ENCODE data around the gene ESYT2. TPM values are rescaled to one million over a fixed set of nuclear protein-coding genes. Genes with fewer than 3 reads are reported as not detected.
"Not testable (repeated sequence)": the region's sequence is repeated elsewhere in the genome, so short reads cannot be mapped to it uniquely, and the experiment has no call there.

ESYT2 gene
- total and polyA plus RNA-seq, 2 experiments from 2014 or later, result 15.8 to 40.3 TPM

DNA sequence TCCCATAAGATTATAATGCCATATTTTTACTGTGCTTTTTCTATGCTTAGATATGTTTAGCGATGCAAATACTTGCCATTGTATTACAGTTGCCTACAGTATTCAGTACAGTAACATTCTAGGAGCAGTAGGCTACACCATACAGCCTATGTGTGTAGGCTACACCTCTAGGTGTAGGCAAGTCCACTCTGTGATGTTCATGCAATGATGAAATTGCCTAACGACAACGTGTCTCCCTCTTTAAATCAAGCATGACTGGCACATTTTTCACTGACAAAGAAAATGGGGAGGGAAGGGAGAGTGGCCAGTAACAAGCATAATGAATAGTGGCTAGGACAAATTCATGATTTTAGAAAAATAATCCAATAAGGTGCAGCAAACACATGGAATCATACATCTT is 126.4 kb downstream of the ESYT2 start:
- H3K4me3 ChIP-seq, result no peak overlapping the region
- DNase-seq (ENCODE audit: low read depth in 1 of 2, low spot score in 1 of 2), result no peak

DNA sequence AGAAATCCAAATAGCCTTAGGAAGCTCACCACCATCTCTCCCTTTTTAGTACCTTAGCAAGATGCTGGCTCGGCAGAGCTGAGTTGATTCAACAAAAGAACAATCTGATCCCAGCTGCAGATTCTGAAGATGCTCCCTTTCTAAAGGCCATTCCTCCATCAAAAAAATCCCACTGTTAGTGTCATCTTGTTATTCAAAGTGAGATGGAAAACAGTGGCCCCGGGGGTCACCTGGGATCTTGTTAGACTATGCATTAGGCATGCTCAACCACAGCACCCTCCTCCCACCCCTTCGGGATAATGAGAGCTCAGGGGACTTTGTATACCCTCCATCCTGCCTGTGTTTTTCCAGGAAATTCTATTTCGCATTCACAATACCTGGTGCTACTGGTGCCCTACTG is 127.1 kb downstream of the ESYT2 start:
- H3K4me1 ChIP-seq (ENCODE audit: low read depth), result no peaks in the 10 kb centered on the region
- TF ChIP-seq, protein P1, sequence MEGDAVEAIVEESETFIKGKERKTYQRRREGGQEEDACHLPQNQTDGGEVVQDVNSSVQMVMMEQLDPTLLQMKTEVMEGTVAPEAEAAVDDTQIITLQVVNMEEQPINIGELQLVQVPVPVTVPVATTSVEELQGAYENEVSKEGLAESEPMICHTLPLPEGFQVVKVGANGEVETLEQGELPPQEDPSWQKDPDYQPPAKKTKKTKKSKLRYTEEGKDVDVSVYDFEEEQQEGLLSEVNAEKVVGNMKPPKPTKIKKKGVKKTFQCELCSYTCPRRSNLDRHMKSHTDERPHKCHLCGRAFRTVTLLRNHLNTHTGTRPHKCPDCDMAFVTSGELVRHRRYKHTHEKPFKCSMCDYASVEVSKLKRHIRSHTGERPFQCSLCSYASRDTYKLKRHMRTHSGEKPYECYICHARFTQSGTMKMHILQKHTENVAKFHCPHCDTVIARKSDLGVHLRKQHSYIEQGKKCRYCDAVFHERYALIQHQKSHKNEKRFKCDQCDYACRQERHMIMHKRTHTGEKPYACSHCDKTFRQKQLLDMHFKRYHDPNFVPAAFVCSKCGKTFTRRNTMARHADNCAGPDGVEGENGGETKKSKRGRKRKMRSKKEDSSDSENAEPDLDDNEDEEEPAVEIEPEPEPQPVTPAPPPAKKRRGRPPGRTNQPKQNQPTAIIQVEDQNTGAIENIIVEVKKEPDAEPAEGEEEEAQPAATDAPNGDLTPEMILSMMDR (IDR thresholded peaks at IDR 0.05; ENCODE audit: low read depth, low read length), result no peak
- H3K4me3 ChIP-seq, result no peak overlapping the region
- DNase-seq (ENCODE audit: low read depth in 1 of 2, low spot score in 1 of 2), result no peak
- no peak overlapping the region for H3K27ac ChIP-seq
- no peaks in the 10 kb centered on the region for H3K9me3 ChIP-seq (ENCODE audit: low read depth)
- no peaks in the 10 kb centered on the region for H3K36me3 ChIP-seq
- no peaks in the 10 kb centered on the region for H3K27me3 ChIP-seq

More for the DNA sequence above, 126.4 kb downstream of the ESYT2 start:
- Histone ChIP-seq H3K9me3 (ENCODE audit: low read depth) (no peaks in the 10 kb centered on the region), H3K4me1 (ENCODE audit: low read depth) (no peaks in the 10 kb centered on the region), H3K36me3 (no peaks in the 10 kb centered on the region), H3K27me3 (no peaks in the 10 kb centered on the region), H3K27ac (no peak overlapping the region)
- TF ChIP-seq, protein P1 (IDR thresholded peaks at IDR 0.05; ENCODE audit: low read depth, low read length), result no peak

DNA sequence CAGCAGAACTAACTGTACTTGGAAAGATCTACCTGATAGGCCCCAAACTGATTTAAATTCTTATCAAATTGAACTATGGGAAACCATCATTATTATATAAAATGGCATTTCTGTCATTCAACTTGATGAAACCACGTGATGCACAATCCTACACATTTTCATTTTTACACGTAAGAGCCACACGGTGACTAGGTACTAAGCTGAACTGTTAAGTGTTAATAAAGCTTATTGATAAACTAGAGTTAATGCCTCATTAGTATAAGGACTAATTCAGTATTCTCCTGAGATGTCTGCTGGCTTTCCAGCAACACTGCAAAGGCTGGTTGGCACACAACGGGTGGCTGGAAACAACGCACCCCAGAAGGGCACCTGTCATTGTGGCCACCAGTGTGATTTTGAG is 129.3 kb downstream of the ESYT2 start:
- H3K36me3 ChIP-seq, result no peaks in the 10 kb centered on the region
- no peak overlapping the region for H3K4me3 ChIP-seq
- TF ChIP-seq, protein P1 (IDR thresholded peaks at IDR 0.05; ENCODE audit: low read depth, low read length), result no peak
- no peaks in the 10 kb centered on the region for H3K9me3 ChIP-seq (ENCODE audit: low read depth)
- no peak for DNase-seq (ENCODE audit: low read depth in 1 of 2, low spot score in 1 of 2)
- H3K4me1 ChIP-seq (ENCODE audit: low read depth), result no peaks in the 10 kb centered on the region
- H3K27ac ChIP-seq, result no peak overlapping the region
- H3K27me3 ChIP-seq, result no peaks in the 10 kb centered on the region

DNA sequence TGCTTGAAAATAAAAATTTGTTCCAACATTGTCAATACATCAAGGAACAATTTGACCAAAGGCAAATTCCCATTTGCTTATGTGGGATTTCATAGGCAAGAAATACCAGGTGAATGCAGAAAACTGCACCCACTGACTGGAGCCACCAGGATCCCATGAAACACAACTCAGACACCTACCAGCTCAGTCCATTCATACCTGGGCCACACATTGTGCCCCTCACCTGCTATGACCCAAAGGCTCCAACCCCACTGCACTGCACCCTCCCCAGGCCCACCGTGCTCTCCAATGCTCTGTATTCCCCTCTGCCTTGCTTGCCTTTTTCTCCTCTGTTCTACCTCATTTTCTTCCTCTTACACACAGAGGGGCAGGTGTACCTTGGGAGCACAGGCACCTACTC is 130.0 kb downstream of the ESYT2 start:
- no peak for DNase-seq (ENCODE audit: low read depth in 1 of 2, low spot score in 1 of 2)
- H3K36me3 ChIP-seq, result no peaks in the 10 kb centered on the region
- H3K4me1 ChIP-seq (ENCODE audit: low read depth), result no peaks in the 10 kb centered on the region
- no peak overlapping the region for H3K27ac ChIP-seq
- H3K4me3 ChIP-seq, result no peak overlapping the region
- no peaks in the 10 kb centered on the region for H3K27me3 ChIP-seq
- H3K9me3 ChIP-seq (ENCODE audit: low read depth), result no peaks in the 10 kb centered on the region
- TF ChIP-seq, protein P1 (IDR thresholded peaks at IDR 0.05; ENCODE audit: low read depth, low read length), result no peak

DNA sequence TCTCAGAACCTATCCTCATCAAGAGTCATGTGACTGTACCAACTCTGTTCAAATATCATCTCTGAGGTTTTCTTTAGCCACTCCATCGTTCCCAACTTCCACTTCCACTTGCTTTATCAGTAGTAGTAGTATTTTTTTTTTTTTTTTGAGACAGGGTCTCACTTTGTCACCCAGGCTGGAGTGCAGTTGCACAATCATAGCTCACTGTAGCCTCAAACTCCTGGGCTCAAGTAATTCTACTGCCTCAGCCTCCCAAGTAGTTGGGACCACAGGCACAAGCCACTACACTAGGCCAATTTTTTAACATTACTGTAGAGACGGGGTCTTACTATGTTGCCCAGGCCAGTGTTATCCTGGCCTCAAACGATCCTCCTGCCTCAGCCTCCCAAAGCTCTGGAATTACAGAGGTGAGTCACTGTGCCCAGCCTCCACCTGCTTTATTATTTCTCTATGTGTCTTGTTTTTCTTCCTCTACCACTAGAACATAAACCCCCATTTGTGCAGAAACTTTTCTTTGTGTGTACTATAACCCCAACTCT is 130.6 kb downstream of the ESYT2 start:
- Histone ChIP-seq H3K4me3 (no peak overlapping the region), H3K4me1 (ENCODE audit: low read depth) (no peaks in the 10 kb centered on the region), H3K27ac (no peak overlapping the region), H3K9me3 (ENCODE audit: low read depth) (no peaks in the 10 kb centered on the region), H3K27me3 (no peaks in the 10 kb centered on the region), H3K36me3 (no peaks in the 10 kb centered on the region)
- no peak for DNase-seq (ENCODE audit: low read depth in 1 of 2, low spot score in 1 of 2)
- TF ChIP-seq, protein P1 (IDR thresholded peaks at IDR 0.05; ENCODE audit: low read depth, low read length), result no peak

DNA sequence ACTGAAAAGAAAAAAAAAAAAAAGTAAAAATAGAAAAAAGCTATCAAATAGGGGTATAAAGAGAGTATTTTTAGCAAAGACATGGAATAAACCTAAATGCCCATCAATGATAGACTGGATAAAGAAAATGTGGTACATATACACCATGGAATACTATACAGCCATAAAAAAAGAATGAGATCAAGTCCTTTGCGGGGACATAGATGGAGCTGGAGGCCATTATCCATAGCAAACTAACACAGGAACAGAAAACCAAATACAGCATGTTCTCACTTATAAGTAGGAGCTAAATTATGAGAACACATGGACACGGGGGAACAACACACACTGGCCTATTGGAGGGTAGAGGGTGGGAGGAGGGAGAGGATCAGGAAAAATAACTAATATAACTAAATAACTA is 131.7 kb downstream of the ESYT2 start:
- not testable (repeated sequence) for H3K36me3 ChIP-seq; DNase-seq (ENCODE audit: low read depth in 1 of 2, low spot score in 1 of 2); H3K27ac ChIP-seq; H3K4me3 ChIP-seq; H3K9me3 ChIP-seq (ENCODE audit: low read depth); H3K4me1 ChIP-seq (ENCODE audit: low read depth); H3K27me3 ChIP-seq

Data from cardiac muscle cell (in vitro differentiated cells and primary cell).